ENCODE measurements around the gene MC5R. TPM values are rescaled to one million over a fixed set of nuclear protein-coding genes. Genes with fewer than 3 reads are reported as not detected.
"Not testable (repeated sequence)": the region's sequence is repeated elsewhere in the genome, so short reads cannot be mapped to it uniquely, and the experiment has no call there.

The MC5R gene
- total and polyA plus RNA-seq, 9 donors = 0.79 to 7.3 (median 2.6) TPM

DNA sequence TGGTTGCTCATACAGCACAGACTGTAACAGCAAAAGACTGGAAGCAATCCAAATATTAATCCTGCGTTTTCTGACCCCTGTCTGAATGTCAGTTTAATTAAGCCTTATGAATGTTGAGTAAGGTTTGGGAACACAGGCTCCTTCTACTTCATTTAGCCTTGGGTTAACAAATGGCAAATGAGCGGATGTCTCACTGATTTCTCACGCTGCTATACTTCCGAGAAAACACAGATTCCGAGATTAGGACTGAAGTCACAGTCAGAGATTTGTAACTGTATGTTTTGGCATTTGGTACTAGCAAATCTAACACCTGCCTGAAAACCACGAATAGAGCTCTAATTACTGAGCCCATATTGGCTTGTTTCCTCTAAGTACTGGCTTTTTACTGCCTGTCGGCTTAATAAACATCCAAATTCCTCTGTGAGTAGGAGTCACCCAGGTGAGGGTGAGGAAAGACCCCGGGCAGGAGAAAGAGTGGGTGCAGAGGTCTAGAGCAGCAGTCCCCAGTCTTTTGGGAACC, 10.6 kb downstream of the MC5R start:
- Histone ChIP-seq H3K4me3 (ENCODE audit: low read length) (no peak overlapping the region), H3K4me1 (ENCODE audit: control insufficient read depth, insufficient read depth, low read length) (no peaks in the 10 kb centered on the region), H3K27me3 (ENCODE audit: control insufficient read depth, insufficient read depth, low read length) (peaks cover 5% of the 10 kb centered on the region), H3K27ac (ENCODE audit: low read length) (no peak overlapping the region), H3K36me3 (ENCODE audit: control insufficient read depth, insufficient read depth, low read length) (no peaks in the 10 kb centered on the region), H3K9me3 (replicated peaks; ENCODE audit: control insufficient read depth, low read depth, low read length) (no peaks in the 10 kb centered on the region)
- no CpG with 5 or more reads among the region's 8 CpGs for WGBS (ENCODE audit: insufficient coverage)
- no peak for DNase-seq

GRCh38 chr18:13835202-13835601, 11.3 kb downstream of the MC5R start:
- no peaks in the 10 kb centered on the region for H3K36me3 ChIP-seq (ENCODE audit: control insufficient read depth, insufficient read depth, low read length)
- no peak overlapping the region for H3K27ac ChIP-seq (ENCODE audit: low read length)
- no peak for DNase-seq
- no peaks in the 10 kb centered on the region for H3K9me3 ChIP-seq (replicated peaks; ENCODE audit: control insufficient read depth, low read depth, low read length)
- H3K4me1 ChIP-seq (ENCODE audit: control insufficient read depth, insufficient read depth, low read length) = no peaks in the 10 kb centered on the region
- WGBS (ENCODE audit: insufficient coverage) = no CpG with 5 or more reads among the region's 6 CpGs
- H3K27me3 ChIP-seq (ENCODE audit: control insufficient read depth, insufficient read depth, low read length) = peaks cover 5% of the 10 kb centered on the region
- H3K4me3 ChIP-seq (ENCODE audit: low read length) = no peak overlapping the region

- no peaks in the 10 kb centered on the region for H3K4me1 ChIP-seq (ENCODE audit: control insufficient read depth, insufficient read depth, low read length)
- WGBS (ENCODE audit: insufficient coverage) = 93% methylated on average over 21 of the region's 22 CpGs
- H3K27me3 ChIP-seq (ENCODE audit: control insufficient read depth, insufficient read depth, low read length) = peaks cover 2% of the 10 kb centered on the region
- no peaks in the 10 kb centered on the region for H3K9me3 ChIP-seq (replicated peaks; ENCODE audit: control insufficient read depth, low read depth, low read length)
- DNase-seq = no peak
- H3K36me3 ChIP-seq (ENCODE audit: control insufficient read depth, insufficient read depth, low read length) = no peaks in the 10 kb centered on the region
- no peak overlapping the region for H3K27ac ChIP-seq (ENCODE audit: low read length)
- no peak overlapping the region for H3K4me3 ChIP-seq (ENCODE audit: low read length)
These were observed 12.6 kb downstream of the MC5R start for GRCh38 chr18:13836559-13836958.

- Histone ChIP-seq H3K36me3 (ENCODE audit: control insufficient read depth, insufficient read depth, low read length) (no peaks in the 10 kb centered on the region), H3K27me3 (ENCODE audit: control insufficient read depth, insufficient read depth, low read length) (no peaks in the 10 kb centered on the region), H3K27ac (ENCODE audit: low read length) (no peak overlapping the region), H3K4me1 (ENCODE audit: control insufficient read depth, insufficient read depth, low read length) (no peaks in the 10 kb centered on the region), H3K9me3 (replicated peaks; ENCODE audit: control insufficient read depth, low read depth, low read length) (peaks cover 6% of the 10 kb centered on the region), H3K4me3 (ENCODE audit: low read length) (no peak overlapping the region)
- WGBS (ENCODE audit: insufficient coverage) = 77% methylated on average over 2 of the region's 4 CpGs
- no peak for DNase-seq
These were observed 25.8 kb downstream of the MC5R start for GRCh38 chr18:13849791-13850190.

- H3K4me3 ChIP-seq (ENCODE audit: low read length); H3K36me3 ChIP-seq (ENCODE audit: control insufficient read depth, insufficient read depth, low read length); DNase-seq; H3K4me1 ChIP-seq (ENCODE audit: control insufficient read depth, insufficient read depth, low read length); H3K9me3 ChIP-seq (replicated peaks; ENCODE audit: control insufficient read depth, low read depth, low read length); H3K27ac ChIP-seq (ENCODE audit: low read length); H3K27me3 ChIP-seq (ENCODE audit: control insufficient read depth, insufficient read depth, low read length): not testable (repeated sequence)
- 63% methylated on average over 5 of the region's 7 CpGs for WGBS (ENCODE audit: insufficient coverage)
These were observed 38.9 kb downstream of the MC5R start for GRCh38 chr18:13862898-13863297.

DNA sequence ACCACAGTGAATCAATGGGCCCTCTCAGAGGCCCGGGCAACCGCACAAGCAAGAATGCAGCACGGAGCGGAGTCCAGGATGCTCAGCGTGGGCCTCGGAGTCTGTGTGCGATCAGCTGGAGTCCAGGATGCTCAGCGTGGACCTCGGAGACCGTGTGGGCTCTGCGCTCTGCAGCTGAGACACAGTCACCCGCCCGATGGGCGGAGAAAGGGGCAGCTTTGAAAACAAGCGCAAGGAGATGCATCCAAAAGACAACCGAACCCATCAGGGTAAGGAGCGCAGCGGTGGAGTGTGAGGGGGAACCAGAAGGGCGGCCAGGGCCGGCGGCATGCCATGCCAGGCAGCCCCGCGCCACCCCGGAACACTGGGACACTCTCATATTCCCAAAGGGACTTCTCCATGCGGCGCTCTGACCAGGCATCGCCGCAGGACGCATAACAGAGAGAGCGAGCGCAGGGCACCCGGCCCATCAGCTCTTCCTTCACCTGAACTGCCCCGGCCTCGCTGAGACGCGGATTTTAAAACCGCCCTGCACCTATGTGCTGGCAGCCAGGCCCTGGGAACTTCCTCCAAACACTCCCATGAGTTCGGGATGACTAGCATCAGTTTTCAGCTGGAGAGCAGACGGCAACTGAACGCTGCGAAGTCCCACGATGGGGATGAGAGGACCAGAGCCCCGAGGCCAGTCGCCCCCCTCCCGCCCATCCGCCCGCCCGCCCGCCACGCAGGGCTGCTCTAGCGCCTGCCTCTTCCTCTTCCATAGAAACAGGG, 44.7 kb downstream of the MC5R start:
- no peak for DNase-seq
- under 1% methylated on average over 35 of the region's 51 CpGs for WGBS (ENCODE audit: insufficient coverage)
- H3K4me3 ChIP-seq (ENCODE audit: low read length) = no peak overlapping the region
- no peak overlapping the region for H3K27ac ChIP-seq (ENCODE audit: low read length)
- peaks cover 2% of the 10 kb centered on the region for H3K4me1 ChIP-seq (ENCODE audit: control insufficient read depth, insufficient read depth, low read length)
- peaks cover 29% of the 10 kb centered on the region for H3K27me3 ChIP-seq (ENCODE audit: control insufficient read depth, insufficient read depth, low read length)
- H3K36me3 ChIP-seq (ENCODE audit: control insufficient read depth, insufficient read depth, low read length) = no peaks in the 10 kb centered on the region
- no peaks in the 10 kb centered on the region for H3K9me3 ChIP-seq (replicated peaks; ENCODE audit: control insufficient read depth, low read depth, low read length)

DNA sequence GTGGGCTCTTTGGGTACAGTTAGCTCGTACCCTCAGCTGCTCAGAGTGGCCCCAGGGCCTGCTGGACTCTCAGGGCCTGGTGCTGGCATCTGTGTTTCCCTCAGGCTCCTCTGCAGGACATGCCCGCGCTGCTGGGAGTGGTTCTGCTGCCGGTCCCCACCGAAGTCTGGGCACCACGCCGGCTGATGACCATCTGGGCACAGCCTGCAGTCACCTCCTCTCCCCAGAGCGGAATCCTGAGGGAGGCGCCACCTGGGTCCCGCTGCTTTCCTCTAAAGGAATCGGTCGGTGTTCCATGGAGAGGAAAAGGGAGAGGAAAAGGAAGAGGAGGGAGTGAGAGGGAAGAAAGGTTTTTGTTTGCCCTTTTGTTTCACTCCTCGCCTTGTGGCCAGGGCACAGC, 47.8 kb downstream of the MC5R start:
- 39% methylated on average over 7 of the region's 13 CpGs for WGBS (ENCODE audit: insufficient coverage)
- Histone ChIP-seq H3K4me1 (ENCODE audit: control insufficient read depth, insufficient read depth, low read length) (peaks cover 2% of the 10 kb centered on the region), H3K4me3 (ENCODE audit: low read length) (no peak overlapping the region), H3K36me3 (ENCODE audit: control insufficient read depth, insufficient read depth, low read length) (no peaks in the 10 kb centered on the region), H3K27ac (ENCODE audit: low read length) (no peak overlapping the region), H3K27me3 (ENCODE audit: control insufficient read depth, insufficient read depth, low read length) (peaks cover 29% of the 10 kb centered on the region), H3K9me3 (replicated peaks; ENCODE audit: control insufficient read depth, low read depth, low read length) (no peaks in the 10 kb centered on the region)
- no peak for DNase-seq

GRCh38 chr18:13872373-13872772, 48.4 kb downstream of the MC5R start:
- WGBS (ENCODE audit: insufficient coverage) = 89% methylated on average over 11 of the region's 14 CpGs

GRCh38 chr18:13872932-13873331, 49.0 kb downstream of the MC5R start:
- no peaks in the 10 kb centered on the region for H3K9me3 ChIP-seq (replicated peaks; ENCODE audit: control insufficient read depth, low read depth, low read length)
- no CpG with 5 or more reads among the region's 5 CpGs for WGBS (ENCODE audit: insufficient coverage)
- peaks cover 25% of the 10 kb centered on the region for H3K27me3 ChIP-seq (ENCODE audit: control insufficient read depth, insufficient read depth, low read length)
- DNase-seq = no peak
- peaks cover 2% of the 10 kb centered on the region for H3K4me1 ChIP-seq (ENCODE audit: control insufficient read depth, insufficient read depth, low read length)
- H3K4me3 ChIP-seq (ENCODE audit: low read length) = no peak overlapping the region
- H3K36me3 ChIP-seq (ENCODE audit: control insufficient read depth, insufficient read depth, low read length) = no peaks in the 10 kb centered on the region
- H3K27ac ChIP-seq (ENCODE audit: low read length) = no peak overlapping the region

More at GRCh38 chr18:13872373-13872772, 48.4 kb downstream of the MC5R start:
- Histone ChIP-seq H3K36me3 (ENCODE audit: control insufficient read depth, insufficient read depth, low read length) (no peaks in the 10 kb centered on the region), H3K27me3 (ENCODE audit: control insufficient read depth, insufficient read depth, low read length) (peaks cover 25% of the 10 kb centered on the region), H3K4me3 (ENCODE audit: low read length) (no peak overlapping the region), H3K4me1 (ENCODE audit: control insufficient read depth, insufficient read depth, low read length) (peaks cover 2% of the 10 kb centered on the region), H3K27ac (ENCODE audit: low read length) (no peak overlapping the region), H3K9me3 (replicated peaks; ENCODE audit: control insufficient read depth, low read depth, low read length) (no peaks in the 10 kb centered on the region)
- no peak for DNase-seq

DNA sequence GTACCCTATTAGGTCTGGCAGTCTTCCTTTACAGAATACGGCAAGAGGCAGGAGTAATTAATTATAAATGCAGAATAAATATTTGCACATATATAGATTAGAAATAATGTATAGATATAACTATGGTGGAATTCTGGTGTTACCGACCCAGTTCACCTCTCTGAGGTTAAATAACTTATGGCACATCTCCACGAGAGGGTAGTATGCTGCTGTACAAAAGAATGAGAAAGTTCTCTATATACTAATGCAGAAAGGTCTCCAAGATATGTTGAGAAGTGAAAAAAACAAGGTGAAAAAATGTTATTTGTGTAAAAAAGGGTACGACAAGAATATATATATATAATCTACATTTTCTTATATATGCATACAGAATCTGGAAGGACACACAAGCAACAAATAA, 50.6 kb downstream of the MC5R start:
- Histone ChIP-seq H3K4me3 (ENCODE audit: low read length) (no peak overlapping the region), H3K9me3 (replicated peaks; ENCODE audit: control insufficient read depth, low read depth, low read length) (no peaks in the 10 kb centered on the region), H3K4me1 (ENCODE audit: control insufficient read depth, insufficient read depth, low read length) (no peaks in the 10 kb centered on the region), H3K27ac (ENCODE audit: low read length) (no peak overlapping the region), H3K27me3 (ENCODE audit: control insufficient read depth, insufficient read depth, low read length) (peaks cover 14% of the 10 kb centered on the region), H3K36me3 (ENCODE audit: control insufficient read depth, insufficient read depth, low read length) (no peaks in the 10 kb centered on the region)
- no peak for DNase-seq
- no CpG with 5 or more reads among the region's 4 CpGs for WGBS (ENCODE audit: insufficient coverage)

Data from muscle of leg (tissue), 11 donors.